NCI-H748 treated with DMSO at 0.1 percent for 48 hours (cell line): ENCODE results near the gene ARHGEF19.

Source experiments
- DNase-seq: peaks from one replicate; lab custom pipeline; 2025; lab: John Stamatoyannopoulos, UW

Gene ARHGEF19

GRCh38 chr1:16148329-16149092 is 63.9 kb downstream of the ARHGEF19 start:
- DNase-seq: no peak
